ENCODE measurements around the gene KCNQ5.
"Not testable (repeated sequence)": the region's sequence is repeated elsewhere in the genome, so short reads cannot be mapped to it uniquely, and the experiment has no call there.

Gene KCNQ5

GRCh38 chr6:73182021-73182607, 560.2 kb downstream of the KCNQ5 start:
- DNase-seq (ENCODE audit: low read depth): no peak

GRCh38 chr6:73193302-73193701, 571.4 kb downstream of the KCNQ5 start:
- not testable (repeated sequence) for DNase-seq (ENCODE audit: low read depth)

- no peak for DNase-seq (ENCODE audit: low read depth)
Measured at GRCh38 chr6:73194744-73195143, 572.9 kb downstream of the KCNQ5 start.

- no peak for DNase-seq (ENCODE audit: low read depth)
Measured at GRCh38 chr6:73200247-73200646, 578.4 kb downstream of the KCNQ5 start.

GRCh38 chr6:73200735-73201134, 578.9 kb downstream of the KCNQ5 start:
- no peak for DNase-seq (ENCODE audit: low read depth)

- no peak for DNase-seq (ENCODE audit: low read depth)
Measured at GRCh38 chr6:73203098-73203497, 581.2 kb downstream of the KCNQ5 start.

GRCh38 chr6:73204252-73204651, 582.4 kb downstream of the KCNQ5 start:
- DNase-seq (ENCODE audit: low read depth): no peak

- no peak for DNase-seq (ENCODE audit: low read depth)
Measured at GRCh38 chr6:73207221-73207837, 585.5 kb downstream of the KCNQ5 start.

- no peak for DNase-seq (ENCODE audit: low read depth)
Measured at GRCh38 chr6:73209117-73209516, 587.3 kb downstream of the KCNQ5 start.

GRCh38 chr6:73216859-73217258, 595.0 kb downstream of the KCNQ5 start:
- DNase-seq (ENCODE audit: low read depth): no peak

GRCh38 chr6:73225396-73225795, 603.5 kb downstream of the KCNQ5 start, which contains the start of gene KHDC1L:
Gene KHDC1L (minus strand): TSS chr6:73225496. CDS start chr6:73225408, 88 bp downstream.
- DNase-seq (ENCODE audit: low read depth): no peak

GRCh38 chr6:73227606-73228255, 605.9 kb downstream of the KCNQ5 start:
- DNase-seq (ENCODE audit: low read depth): no peak

GRCh38 chr6:73231986-73232391, 610.1 kb downstream of the KCNQ5 start:
- no peak for DNase-seq (ENCODE audit: low read depth)

- no peak for DNase-seq (ENCODE audit: low read depth)
Measured at GRCh38 chr6:73233048-73233447, 611.2 kb downstream of the KCNQ5 start.

- DNase-seq (ENCODE audit: low read depth): not testable (repeated sequence)
Measured at GRCh38 chr6:73233971-73234370, 612.1 kb downstream of the KCNQ5 start.

GRCh38 chr6:73234733-73235132, 612.9 kb downstream of the KCNQ5 start:
- DNase-seq (ENCODE audit: low read depth): no peak

GRCh38 chr6:73236144-73236750, 614.4 kb downstream of the KCNQ5 start:
- DNase-seq (ENCODE audit: low read depth): no peak

GRCh38 chr6:73240730-73241129, 618.9 kb downstream of the KCNQ5 start:
- DNase-seq (ENCODE audit: low read depth): no peak

GRCh38 chr6:73242001-73242400, 620.1 kb downstream of the KCNQ5 start:
- no peak for DNase-seq (ENCODE audit: low read depth)
